NCI-H774 (cell line): Measurements from ENCODE around the gene IQCB1.
"Not testable (repeated sequence)": the region's sequence is repeated elsewhere in the genome, so short reads cannot be mapped to it uniquely, and the experiment has no call there.

Experiments
- DNase-seq: peaks from one replicate; lab custom pipeline; 2025; lab: John Stamatoyannopoulos, UW

The IQCB1 gene

GRCh38 chr3:121747976-121748375 lies 86.9 kb downstream of the IQCB1 start:
- no peak for DNase-seq

GRCh38 chr3:121743106-121743505 lies 91.8 kb downstream of the IQCB1 start:
- DNase-seq, result not testable (repeated sequence)

- no peak for DNase-seq
These were observed 94.0 kb downstream of the IQCB1 start for GRCh38 chr3:121740896-121741295.

GRCh38 chr3:121739902-121740301 lies 95.0 kb downstream of the IQCB1 start:
- DNase-seq, result no peak

- no peak for DNase-seq
These were observed 97.2 kb downstream of the IQCB1 start for GRCh38 chr3:121737644-121738043.

- DNase-seq, result no peak
These were observed 98.7 kb downstream of the IQCB1 start for GRCh38 chr3:121736112-121736511.

- no peak for DNase-seq
These were observed 99.7 kb downstream of the IQCB1 start for GRCh38 chr3:121735047-121735696.

GRCh38 chr3:121730940-121731687 lies 103.7 kb downstream of the IQCB1 start:
- no peak for DNase-seq

GRCh38 chr3:121724130-121724529 lies 110.7 kb downstream of the IQCB1 start:
- no peak for DNase-seq

GRCh38 chr3:121723485-121723884 lies 111.4 kb downstream of the IQCB1 start:
- DNase-seq, result no peak

GRCh38 chr3:121722411-121722810 lies 112.4 kb downstream of the IQCB1 start:
- DNase-seq, result no peak

GRCh38 chr3:121720163-121720562 lies 114.7 kb downstream of the IQCB1 start:
- DNase-seq, result no peak
